BJ (cell line): ENCODE results near the gene C1QTNF1. TPM values are rescaled to one million over a fixed set of nuclear protein-coding genes. Genes with fewer than 3 reads are reported as not detected.

Source experiments
- CTCF ChIA-PET: fragments of 350-600 bp; formaldehyde crosslinking; extraction: SDS; loops from one replicate; lab custom pipeline; 2021; ENCODE audit warnings: antibody characterized with exemption, inconsistent platforms; lab: Yijun Ruan, JAX
- POLR2A ChIA-PET: fragments of 300-600 bp; sonication (Branson Sonifier 250); formaldehyde crosslinking; extraction: SDS; loops from one replicate; lab custom pipeline; 2021; ENCODE audit warnings: antibody characterized with exemption; lab: Charles Lee
- DNase-seq: peaks from one replicate; pipeline ENCODE4 v3.0.0-alpha.2; 2011; ENCODE audit warnings: low read depth
- H3K27me3 ChIP-seq: 2 replicates; pipeline ENCODE4 v1.6.0; 2011; ENCODE audit warnings: low read length; ENCODE audit not compliant: control insufficient read depth, insufficient read depth
- H3K36me3 ChIP-seq: 2 replicates; pipeline ENCODE4 v1.5.1; 2011; ENCODE audit warnings: low read length; ENCODE audit not compliant: control insufficient read depth, insufficient read depth
- H3K4me3 ChIP-seq: 2 replicates; pipeline ENCODE4 v1.5.1; 2011; ENCODE audit warnings: low read depth, mild to moderate bottlenecking, control low read depth, low read length
- polyA plus RNA-seq: library from polyadenylated mRNA; depleted of rRNA; stranded (reverse); fragments of >200 nt; gene quantifications from 2 replicates; pipeline ENCODE4 v1.2.3, GENCODE V29; 2011
- TF ChIP-seq, protein P1 (sequence below): IDR thresholded peaks from 2 replicates; pipeline ENCODE4 v1.5.1; 2011; ENCODE audit warnings: low read depth, mild to moderate bottlenecking, control low read depth, inconsistent platforms, low read length, moderate library complexity; ENCODE audit not compliant: insufficient read depth

Gene C1QTNF1
- polyA plus RNA-seq, 1 experiment = 20.7 TPM

- POLR2A ChIA-PET = no interaction called here
- no peak for DNase-seq
- Histone ChIP-seq H3K36me3 (0 out of 2 replicates have a peak, but pooled peaks cover 3% of the 10 kb centered on the region), H3K27me3 (no peaks in the 10 kb centered on the region), H3K4me3 (no peak overlapping the region)
- TF ChIP-seq, protein P1, sequence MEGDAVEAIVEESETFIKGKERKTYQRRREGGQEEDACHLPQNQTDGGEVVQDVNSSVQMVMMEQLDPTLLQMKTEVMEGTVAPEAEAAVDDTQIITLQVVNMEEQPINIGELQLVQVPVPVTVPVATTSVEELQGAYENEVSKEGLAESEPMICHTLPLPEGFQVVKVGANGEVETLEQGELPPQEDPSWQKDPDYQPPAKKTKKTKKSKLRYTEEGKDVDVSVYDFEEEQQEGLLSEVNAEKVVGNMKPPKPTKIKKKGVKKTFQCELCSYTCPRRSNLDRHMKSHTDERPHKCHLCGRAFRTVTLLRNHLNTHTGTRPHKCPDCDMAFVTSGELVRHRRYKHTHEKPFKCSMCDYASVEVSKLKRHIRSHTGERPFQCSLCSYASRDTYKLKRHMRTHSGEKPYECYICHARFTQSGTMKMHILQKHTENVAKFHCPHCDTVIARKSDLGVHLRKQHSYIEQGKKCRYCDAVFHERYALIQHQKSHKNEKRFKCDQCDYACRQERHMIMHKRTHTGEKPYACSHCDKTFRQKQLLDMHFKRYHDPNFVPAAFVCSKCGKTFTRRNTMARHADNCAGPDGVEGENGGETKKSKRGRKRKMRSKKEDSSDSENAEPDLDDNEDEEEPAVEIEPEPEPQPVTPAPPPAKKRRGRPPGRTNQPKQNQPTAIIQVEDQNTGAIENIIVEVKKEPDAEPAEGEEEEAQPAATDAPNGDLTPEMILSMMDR = no peak
- CTCF ChIA-PET = interaction anchor here (0.6 to 1.2 kb wide), 3 partner anchors 57 to 78 kb away, joined by 3 to 6 read pairs (median 3); no protein-coding TSS in a partner anchor
These were observed 38.6 kb upstream of the C1QTNF1 start for GRCh38 chr17:78985395-78985794.

DNA sequence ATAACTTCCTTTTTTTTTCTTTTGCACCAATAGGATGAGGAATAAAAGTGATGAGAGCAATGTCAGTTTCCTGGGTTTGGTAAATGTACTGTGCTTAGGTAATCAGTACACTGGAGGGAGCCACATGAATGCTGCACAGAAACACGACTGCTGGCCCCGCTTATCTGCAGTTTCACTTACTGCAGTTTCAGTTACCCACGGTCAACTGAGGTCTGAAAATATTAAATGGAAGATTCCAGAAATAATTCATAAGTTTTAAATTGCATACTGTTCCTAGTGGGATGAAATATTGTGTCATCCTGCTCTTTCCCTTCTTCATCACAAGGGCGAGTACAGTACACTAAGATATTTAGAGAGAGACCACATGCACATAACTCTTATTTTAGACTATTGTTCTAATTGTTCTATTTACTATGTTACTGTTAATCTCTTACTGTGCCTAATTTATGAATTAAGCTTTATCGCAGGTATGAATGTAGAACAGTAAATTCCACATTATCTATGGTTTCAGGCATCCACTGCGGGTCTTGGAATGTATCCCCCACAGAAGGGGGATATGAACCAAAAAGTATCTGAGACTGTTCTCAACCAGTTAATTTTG lies 37.8 kb upstream of the C1QTNF1 start:
- DNase-seq = no peak
- POLR2A ChIA-PET = interaction anchor here (0.6 kb wide), 2 partner anchors 10 to 17 kb away, joined by 11 read pairs; no protein-coding TSS in a partner anchor
- Histone ChIP-seq H3K36me3 (peaks cover 7% of the 10 kb centered on the region; the same call in 1 of the 2 replicates), H3K4me3 (no peak overlapping the region; the same call in 1 of the 2 replicates), H3K27me3 (no peaks in the 10 kb centered on the region)
- TF ChIP-seq, protein P1 = peak; percentile 25; the same call in 1 of the 2 replicates
- CTCF ChIA-PET = interaction anchor here (0.6 to 1.2 kb wide), 3 partner anchors 56 to 79 kb away, joined by 3 to 6 read pairs (median 3); no protein-coding TSS in a partner anchor

DNA sequence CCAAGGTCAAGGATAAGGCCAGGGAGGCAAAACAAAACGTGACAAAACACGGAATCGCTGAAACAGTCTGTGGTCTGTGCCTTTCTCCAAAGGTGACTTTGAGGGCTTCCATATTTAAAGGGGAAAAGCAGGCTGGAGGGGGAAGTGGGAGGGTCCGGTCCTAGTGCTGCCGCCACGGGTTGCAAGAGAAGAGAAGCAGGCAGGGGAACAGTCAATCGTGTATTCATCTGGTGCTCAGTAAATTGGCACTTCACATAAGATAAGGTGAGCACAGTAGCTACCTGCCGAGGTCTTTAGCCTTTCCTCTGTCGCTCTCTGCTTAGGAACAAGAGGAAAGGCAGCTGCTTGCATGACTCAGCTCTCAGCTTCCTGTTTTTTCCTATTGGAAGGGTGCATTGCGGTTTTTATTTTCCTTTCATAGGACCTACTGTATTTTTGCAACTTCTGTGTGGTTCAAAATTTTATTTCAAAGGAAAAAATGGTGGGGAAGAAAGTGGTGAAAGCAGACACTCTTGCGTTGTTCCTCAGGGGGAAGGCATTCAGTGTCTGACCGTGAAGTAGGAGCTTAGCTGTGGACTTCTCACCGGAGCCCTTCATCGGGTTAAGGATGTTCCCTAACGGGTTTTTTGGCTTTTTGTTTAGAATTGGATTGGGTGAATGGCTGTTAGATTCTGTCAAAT lies 37.2 kb upstream of the C1QTNF1 start:
- POLR2A ChIA-PET = interaction anchor here (0.6 kb wide), 2 partner anchors 11 to 17 kb away, joined by 11 read pairs; no protein-coding TSS in a partner anchor
- CTCF ChIA-PET = no interaction called here
- TF ChIP-seq, protein P1 = no peak
- Histone ChIP-seq H3K27me3 (no peaks in the 10 kb centered on the region), H3K36me3 (peaks cover 7% of the 10 kb centered on the region), H3K4me3 (peak overlapping the region; percentile 3)
- DNase-seq = no peak

DNA sequence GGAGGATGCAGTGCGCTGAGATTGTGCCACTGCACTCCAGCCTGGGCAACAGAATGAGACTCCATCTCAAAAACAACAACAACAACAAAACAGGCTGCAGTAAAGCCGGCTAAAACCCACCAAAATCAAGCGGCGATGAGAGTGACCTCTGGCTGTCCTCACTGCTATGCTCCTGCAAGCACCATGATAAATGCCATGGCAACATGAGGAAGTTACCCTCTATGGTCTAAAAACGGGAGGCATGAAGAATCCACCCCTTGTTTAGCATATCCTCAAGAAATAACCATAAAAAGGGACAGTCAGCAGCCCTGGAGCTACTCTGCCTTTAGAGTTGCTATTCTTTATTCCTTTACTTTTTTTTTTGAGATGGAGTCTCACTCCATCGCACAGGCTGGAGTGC lies 35.8 kb upstream of the C1QTNF1 start:
- H3K4me3 ChIP-seq = no peak overlapping the region
- DNase-seq = no peak
- TF ChIP-seq, protein P1 = no peak
- H3K27me3 ChIP-seq = no peaks in the 10 kb centered on the region
- ChIA-PET CTCF (interaction anchor here (1.0 kb wide), 1 partner anchor 405 kb away, joined by 3 read pairs; no protein-coding TSS in a partner anchor), POLR2A (no interaction called here)
- peaks cover 13% of the 10 kb centered on the region for H3K36me3 ChIP-seq

DNA sequence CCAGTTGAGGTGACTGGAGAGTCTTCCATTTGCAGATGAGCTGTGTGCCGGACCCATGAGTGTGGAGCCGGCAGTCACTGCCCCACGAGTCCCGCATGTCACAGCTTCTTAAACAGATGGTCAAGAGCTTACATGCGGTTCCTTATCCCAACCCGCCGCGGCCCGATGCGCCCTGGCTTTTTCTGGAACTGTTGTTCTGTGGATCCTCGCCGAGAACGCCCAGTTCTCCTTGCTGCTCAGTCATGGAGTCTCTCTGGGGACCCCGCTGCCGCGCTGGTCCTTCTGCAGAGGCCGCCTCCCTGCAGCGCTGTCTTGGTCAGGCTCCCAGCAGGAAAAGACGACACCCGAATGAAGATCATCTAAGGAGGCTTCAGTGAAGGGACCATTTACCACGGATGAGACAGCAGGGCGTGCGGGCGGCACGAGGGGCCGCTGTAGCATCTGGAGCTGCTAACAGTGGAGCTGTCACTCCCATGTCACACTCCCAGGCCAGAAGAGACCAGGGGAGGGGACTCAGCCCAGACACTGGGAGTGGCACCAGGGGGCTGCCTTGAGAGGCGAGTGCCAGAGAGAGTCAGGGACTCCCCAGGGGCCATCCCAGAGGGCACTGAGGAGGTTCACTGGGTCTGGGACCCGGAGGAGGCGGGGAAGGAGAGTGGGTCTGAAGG lies 33.5 kb upstream of the C1QTNF1 start:
- Histone ChIP-seq H3K4me3 (no peak overlapping the region), H3K36me3 (peaks cover 22% of the 10 kb centered on the region), H3K27me3 (no peaks in the 10 kb centered on the region)
- POLR2A ChIA-PET = no interaction called here
- TF ChIP-seq, protein P1 = no peak
- no peak for DNase-seq
- CTCF ChIA-PET = no interaction called here
